HEK293T (cell line): ENCODE data around the gene MYLK3.

Source experiments
- BHLHE40 ChIP-seq: fragments of 450-650 bp; IDR thresholded peaks from 2 replicates; pipeline ENCODE4 v1.6.1; 2016; ENCODE audit warnings: mild to moderate bottlenecking, moderate library complexity, borderline replicate concordance
- NFRKB ChIP-seq: fragments of 450-650 bp; IDR thresholded peaks from 2 replicates; pipeline ENCODE4 v1.6.1; 2016; ENCODE audit warnings: mild to moderate bottlenecking, moderate library complexity

- no peak for TF ChIP-seq BHLHE40
- TF ChIP-seq NFRKB: no peak
Observed at GRCh38 chr16:46691726-46692125, 56.4 kb downstream of the MYLK3 start.
